Mammary microvascular endothelial cell (primary cell): Measurements from ENCODE around the gene IL10. TPM values are rescaled to one million over a fixed set of nuclear protein-coding genes. Genes with fewer than 3 reads are reported as not detected.

Source experiments
- total RNA-seq: library from RNA; depleted of rRNA; stranded (reverse); fragments of >200 nt; gene quantifications from 2 replicates; pipeline ENCODE4 v1.2.3, GENCODE V29; 2015

IL10 gene
- not detected in 2 replicates for total RNA-seq

DNA sequence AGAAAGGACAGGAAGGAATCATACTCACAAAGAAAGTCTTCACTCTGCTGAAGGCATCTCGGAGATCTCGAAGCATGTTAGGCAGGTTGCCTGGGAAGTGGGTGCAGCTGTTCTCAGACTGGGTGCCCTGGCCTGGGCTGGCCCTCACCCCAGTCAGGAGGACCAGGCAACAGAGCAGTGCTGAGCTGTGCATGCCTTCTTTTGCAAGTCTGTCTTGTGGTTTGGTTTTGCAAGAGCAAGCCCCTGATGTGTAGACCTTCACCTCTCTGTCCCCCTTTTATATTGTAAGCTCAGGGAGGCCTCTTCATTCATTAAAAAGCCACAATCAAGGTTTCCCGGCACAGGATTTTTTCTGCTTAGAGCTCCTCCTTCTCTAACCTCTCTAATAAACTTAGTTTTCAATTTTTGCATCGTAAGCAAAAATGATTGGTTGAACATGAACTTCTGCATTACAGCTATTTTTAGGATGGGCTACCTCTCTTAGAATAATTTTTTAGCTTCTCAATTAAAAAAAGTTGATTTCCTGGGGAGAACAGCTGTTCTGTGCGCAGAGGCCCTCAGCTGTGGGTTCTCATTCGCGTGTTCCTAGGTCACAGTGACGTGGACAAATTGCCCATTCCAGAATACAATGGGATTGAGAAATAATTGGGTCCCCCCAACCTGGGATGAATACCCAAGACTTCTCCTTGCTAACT lies at the start of gene IL10:
IL10 (minus strand) TSS at position 252 of the 695 bp plus-strand sequence; CDS start at position 193, 59 bp downstream.

DNA sequence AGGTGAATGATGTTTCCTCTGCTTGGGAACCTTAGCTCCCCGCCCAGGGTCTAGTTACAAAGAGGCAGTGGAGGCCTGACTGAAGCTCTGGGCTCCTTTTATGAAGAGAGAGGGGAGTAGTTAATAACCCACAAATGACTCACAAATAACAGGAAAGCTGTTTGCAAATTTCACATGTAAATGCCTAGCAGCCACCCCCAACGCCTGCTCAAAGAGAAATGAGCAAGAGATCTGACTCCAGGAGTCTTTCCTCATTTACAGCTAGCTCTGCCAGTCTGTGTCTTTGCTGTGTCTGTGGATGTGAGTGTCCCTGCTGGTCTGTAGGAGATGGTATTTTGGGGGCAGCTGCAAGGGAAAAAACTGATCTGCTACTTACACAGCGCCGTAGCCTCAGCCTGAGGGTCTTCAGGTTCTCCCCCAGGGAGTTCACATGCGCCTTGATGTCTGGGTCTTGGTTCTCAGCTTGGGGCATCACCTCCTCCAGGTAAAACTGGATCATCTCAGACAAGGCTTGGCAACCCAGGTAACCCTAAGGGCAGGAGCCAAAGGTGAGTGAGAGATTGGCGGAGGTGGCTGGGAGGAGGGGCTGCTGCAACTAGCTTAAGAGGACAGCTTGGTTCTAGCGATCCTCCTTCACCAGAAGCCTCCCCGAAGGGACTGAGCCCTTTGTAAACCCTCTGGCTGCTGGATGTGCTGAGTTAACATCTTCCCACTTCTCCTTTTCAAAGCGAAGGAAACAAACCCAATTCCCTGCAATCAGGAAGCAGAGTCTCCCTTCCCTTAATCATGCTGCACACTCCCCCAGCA lies 1.6 kb downstream of the IL10 start, which contains the start of gene IL19:
IL19 (plus strand) TSS at position 243 of the 807 bp plus-strand sequence. CDS start 65,890 bp downstream, outside the sequence.

Other genes starting within 250 kb of the IL10 start
- gene EIF2D, start 160.0 kb downstream of the IL10 start, total RNA-seq, result 58.6 and 59.4 TPM in 2 replicates
- 9.9 and 13.2 TPM in 2 replicates for gene DYRK3, start 137.0 kb downstream of the IL10 start, total RNA-seq
- 41.6 and 47.4 TPM in 2 replicates for gene MAPKAPK2, start 87.6 kb downstream of the IL10 start, total RNA-seq
- gene IL19, start 1.7 kb downstream of the IL10 start, total RNA-seq, result not detected in 2 replicates
- gene IL20, start 93.1 kb upstream of the IL10 start, total RNA-seq, result not detected in 2 replicates
- not detected in 2 replicates for gene IL24, start 124.9 kb upstream of the IL10 start, total RNA-seq
- 0.13 TPM in 1 of 2 replicates, not detected in the other for gene FCMR, start 149.4 kb upstream of the IL10 start, total RNA-seq
- gene PIGR, start 174.0 kb upstream of the IL10 start, total RNA-seq, result not detected in 2 replicates
- gene FCAMR, start 198.0 kb upstream of the IL10 start, total RNA-seq, result not detected in 2 replicates